ENCODE results near the gene DENND6A. TPM values are rescaled to one million over a fixed set of nuclear protein-coding genes. Genes with fewer than 3 reads are reported as not detected.
"Not testable (repeated sequence)": the region's sequence is repeated elsewhere in the genome, so short reads cannot be mapped to it uniquely, and the experiment has no call there.

Gene DENND6A
- total and polyA plus RNA-seq, 7 donors, result 4.5 to 11.3 (median 10.4) TPM

- TF ChIP-seq, protein P1, sequence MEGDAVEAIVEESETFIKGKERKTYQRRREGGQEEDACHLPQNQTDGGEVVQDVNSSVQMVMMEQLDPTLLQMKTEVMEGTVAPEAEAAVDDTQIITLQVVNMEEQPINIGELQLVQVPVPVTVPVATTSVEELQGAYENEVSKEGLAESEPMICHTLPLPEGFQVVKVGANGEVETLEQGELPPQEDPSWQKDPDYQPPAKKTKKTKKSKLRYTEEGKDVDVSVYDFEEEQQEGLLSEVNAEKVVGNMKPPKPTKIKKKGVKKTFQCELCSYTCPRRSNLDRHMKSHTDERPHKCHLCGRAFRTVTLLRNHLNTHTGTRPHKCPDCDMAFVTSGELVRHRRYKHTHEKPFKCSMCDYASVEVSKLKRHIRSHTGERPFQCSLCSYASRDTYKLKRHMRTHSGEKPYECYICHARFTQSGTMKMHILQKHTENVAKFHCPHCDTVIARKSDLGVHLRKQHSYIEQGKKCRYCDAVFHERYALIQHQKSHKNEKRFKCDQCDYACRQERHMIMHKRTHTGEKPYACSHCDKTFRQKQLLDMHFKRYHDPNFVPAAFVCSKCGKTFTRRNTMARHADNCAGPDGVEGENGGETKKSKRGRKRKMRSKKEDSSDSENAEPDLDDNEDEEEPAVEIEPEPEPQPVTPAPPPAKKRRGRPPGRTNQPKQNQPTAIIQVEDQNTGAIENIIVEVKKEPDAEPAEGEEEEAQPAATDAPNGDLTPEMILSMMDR (IDR thresholded peaks at IDR 0.05), result no peak
- 83 to 97% (median 93%) methylated on average over 2 of the region's 2 CpGs for WGBS, 3 donors
- no peak overlapping the region for H3K4me3 ChIP-seq
- H3K36me3 ChIP-seq (ENCODE audit: insufficient read depth in 1 of 2, low read depth in 1 of 2), result peaks cover 4 to 53% of the 10 kb centered on the region in 2 donors
- no peaks in the 10 kb centered on the region for H3K4me1 ChIP-seq
- no peak for DNase-seq
- H3K9me3 ChIP-seq, result peaks cover 4% of the 10 kb centered on the region
- intact Hi-C loops (cut with DNase I), result no loop called here
- H3K27ac ChIP-seq, result no peak overlapping the region
- no peaks in the 10 kb centered on the region for H3K27me3 ChIP-seq (ENCODE audit: insufficient read depth in 3 of 3, low read length in 2 of 3)
- no peak for ATAC-seq
These were observed 45.5 kb downstream of the DENND6A start for GRCh38 chr3:57647292-57647940.

DNA sequence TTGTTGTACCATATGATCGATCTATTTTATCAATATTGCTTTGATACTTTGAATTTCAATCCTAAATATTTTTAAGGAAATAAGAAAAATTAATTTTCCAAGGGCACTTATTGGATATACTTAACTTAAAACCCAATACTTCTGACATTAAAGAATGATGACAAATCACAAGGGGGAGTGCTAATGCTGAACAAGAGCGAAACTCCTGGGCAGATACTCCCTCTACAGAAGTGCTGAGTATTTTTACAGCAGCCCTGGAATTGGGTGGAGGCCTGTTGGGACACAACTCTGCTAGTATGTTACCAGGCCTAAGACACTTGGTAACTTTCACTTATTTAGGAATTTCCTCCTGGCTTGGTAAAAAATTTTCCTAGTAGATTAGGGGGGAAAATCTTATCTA lies 46.2 kb downstream of the DENND6A start:
- peak; percentile 43 to 80 (median 58) for ATAC-seq
- WGBS, 3 donors, result 66 to 78% (median 69%) methylated on average over 2 of the region's 2 CpGs
- H3K27ac ChIP-seq, result no peak overlapping the region
- TF ChIP-seq, protein P1 (IDR thresholded peaks at IDR 0.05), result peak; percentile 11
- intact Hi-C loops (cut with DNase I), result no loop called here
- peaks cover 4 to 54% of the 10 kb centered on the region in 2 donors for H3K36me3 ChIP-seq (ENCODE audit: insufficient read depth in 1 of 2, low read depth in 1 of 2)
- no peaks in the 10 kb centered on the region for H3K4me1 ChIP-seq
- no peaks in the 10 kb centered on the region for H3K27me3 ChIP-seq (ENCODE audit: insufficient read depth in 3 of 3, low read length in 2 of 3)
- no peak for DNase-seq
- H3K4me3 ChIP-seq, result no peak overlapping the region
- peaks cover 4% of the 10 kb centered on the region for H3K9me3 ChIP-seq

- Histone ChIP-seq H3K4me1 (no peaks in the 10 kb centered on the region), H3K4me3 (no peak overlapping the region), H3K36me3 (ENCODE audit: insufficient read depth in 1 of 2, low read depth in 1 of 2) (peaks cover 4 to 62% of the 10 kb centered on the region in 2 donors), H3K9me3 (peaks cover 4% of the 10 kb centered on the region), H3K27ac (no peak overlapping the region), H3K27me3 (ENCODE audit: insufficient read depth in 3 of 3, low read length in 2 of 3) (no peaks in the 10 kb centered on the region)
- TF ChIP-seq, protein P1 (IDR thresholded peaks at IDR 0.05), result no peak
- intact Hi-C loops (cut with DNase I), result no loop called here
- 89 to 95% (median 95%) methylated on average over 4 of the region's 4 CpGs for WGBS, 3 donors
- no peak for ATAC-seq
- no peak for DNase-seq
These were observed 48.1 kb downstream of the DENND6A start for GRCh38 chr3:57644740-57645139.

GRCh38 chr3:57637391-57637790 lies 55.5 kb downstream of the DENND6A start:
- ATAC-seq (no peak), DNase-seq (no peak)
- no peaks in the 10 kb centered on the region for H3K4me1 ChIP-seq
- no peak overlapping the region for H3K4me3 ChIP-seq
- intact Hi-C loops (cut with DNase I), result no loop called here
- no peaks in the 10 kb centered on the region for H3K27me3 ChIP-seq (ENCODE audit: insufficient read depth in 3 of 3, low read length in 2 of 3)
- H3K9me3 ChIP-seq, result no peaks in the 10 kb centered on the region
- TF ChIP-seq, protein P1 (IDR thresholded peaks at IDR 0.05), result no peak
- no peak overlapping the region for H3K27ac ChIP-seq
- H3K36me3 ChIP-seq (ENCODE audit: insufficient read depth in 1 of 2, low read depth in 1 of 2), result peaks cover 5 to 91% of the 10 kb centered on the region in 2 donors

DNA sequence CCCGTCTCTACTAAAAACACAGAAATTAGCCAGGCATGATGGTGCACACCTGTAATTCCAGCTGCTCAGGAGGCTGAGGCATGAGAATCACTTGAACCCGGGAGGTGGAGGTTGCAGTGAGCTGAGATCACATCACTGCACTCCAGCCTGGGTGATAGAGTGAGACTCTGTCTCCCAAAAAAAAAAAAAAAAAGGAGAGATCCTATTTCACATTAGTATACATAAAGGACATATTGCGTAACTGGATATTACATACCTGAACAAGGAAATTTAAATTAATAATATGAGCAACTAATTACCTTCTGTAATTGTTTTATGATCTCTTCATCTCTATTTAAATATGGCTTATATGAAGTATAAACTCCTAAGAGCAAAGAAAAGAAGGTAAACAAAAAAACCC lies 58.6 kb downstream of the DENND6A start:
- H3K27me3 ChIP-seq (ENCODE audit: insufficient read depth in 3 of 3, low read length in 2 of 3); ATAC-seq; H3K27ac ChIP-seq; DNase-seq; H3K4me1 ChIP-seq; intact Hi-C loops (cut with DNase I); H3K4me3 ChIP-seq; H3K9me3 ChIP-seq: not testable (repeated sequence)
- peaks cover 5 to 85% of the 10 kb centered on the region in 2 donors for H3K36me3 ChIP-seq (ENCODE audit: insufficient read depth in 1 of 2, low read depth in 1 of 2)
- 93 to 98% (median 94%) methylated on average over 3 of the region's 3 CpGs for WGBS, 3 donors
